Measurements from ENCODE around the gene KIF26B. TPM values are rescaled to one million over a fixed set of nuclear protein-coding genes. Genes with fewer than 3 reads are reported as not detected.
"Not testable (repeated sequence)": the region's sequence is repeated elsewhere in the genome, so short reads cannot be mapped to it uniquely, and the experiment has no call there.

The KIF26B gene
- total RNA-seq, 1 donor from 2014 or later = 0.02 TPM

GRCh38 chr1:245671966-245672767 lies 517.4 kb downstream of the KIF26B start:
- intact Hi-C loops (cut with micrococcal nuclease) = no loop called here

GRCh38 chr1:245672836-245673656 lies 518.3 kb downstream of the KIF26B start:
- intact Hi-C loops (cut with micrococcal nuclease) = not testable (repeated sequence)

GRCh38 chr1:245673881-245674414 lies 519.2 kb downstream of the KIF26B start:
- intact Hi-C loops (cut with micrococcal nuclease) = no loop called here

- intact Hi-C loops (cut with micrococcal nuclease) = no loop called here
These were observed 522.9 kb downstream of the KIF26B start for GRCh38 chr1:245677461-245678240.

GRCh38 chr1:245678860-245679411 lies 524.2 kb downstream of the KIF26B start:
- intact Hi-C loops (cut with micrococcal nuclease) = no loop called here

- intact Hi-C loops (cut with micrococcal nuclease) = no loop called here
These were observed 525.3 kb downstream of the KIF26B start for GRCh38 chr1:245679821-245680780.

GRCh38 chr1:245682638-245683628 lies 528.1 kb downstream of the KIF26B start:
- intact Hi-C loops (cut with micrococcal nuclease) = no loop called here

- intact Hi-C loops (cut with micrococcal nuclease) = no loop called here
These were observed 528.9 kb downstream of the KIF26B start for GRCh38 chr1:245683676-245684075.

GRCh38 chr1:245684166-245684565 lies 529.4 kb downstream of the KIF26B start:
- intact Hi-C loops (cut with micrococcal nuclease) = no loop called here

GRCh38 chr1:245684571-245684970 lies 529.8 kb downstream of the KIF26B start:
- intact Hi-C loops (cut with micrococcal nuclease) = no loop called here

- intact Hi-C loops (cut with micrococcal nuclease) = no loop called here
These were observed 530.5 kb downstream of the KIF26B start for GRCh38 chr1:245685111-245685810.

- intact Hi-C loops (cut with micrococcal nuclease) = no loop called here
These were observed 531.2 kb downstream of the KIF26B start for GRCh38 chr1:245686006-245686405.

GRCh38 chr1:245686446-245687030 lies 531.8 kb downstream of the KIF26B start:
- intact Hi-C loops (cut with micrococcal nuclease) = no loop called here

- intact Hi-C loops (cut with micrococcal nuclease) = no loop called here
These were observed 532.4 kb downstream of the KIF26B start for GRCh38 chr1:245687152-245687635.

- intact Hi-C loops (cut with micrococcal nuclease) = no loop called here
These were observed 533.1 kb downstream of the KIF26B start for GRCh38 chr1:245687636-245688535.
